OCI-LY7 (cell line): ENCODE data around the gene ZBED4. TPM values are rescaled to one million over a fixed set of nuclear protein-coding genes. Genes with fewer than 3 reads are reported as not detected.

Source experiments
- BruUV-seq: library from RNA; stranded (reverse); fragments of 400-500 nt; replicated peaks from 2 replicates; lab custom pipeline; 2021; lab: Mats Ljungman, UMichigan
- CTCF ChIA-PET: fragments of 300-600 bp; sonication (Branson Sonifier 250); formaldehyde crosslinking; loops from one replicate; lab custom pipeline; 2022; ENCODE audit warnings: antibody characterized with exemption; ENCODE audit not compliant: unreplicated experiment; lab: Charles Lee
- POLR2A ChIA-PET: fragments of 300-600 bp; sonication (Branson Sonifier 250); formaldehyde crosslinking; loops from one replicate; lab custom pipeline; 2022; ENCODE audit warnings: antibody characterized with exemption; lab: Charles Lee
- DNase-seq: peaks from one replicate; pipeline ENCODE4 v3.0.0-alpha.2; 2015; ENCODE audit warnings: low spot score
- H2AFZ ChIP-seq: fragments of 200-600 bp; sonication (generic), shearing (Covaris generic); 2 replicates; pipeline ENCODE4 v1.6.1; 2014; ENCODE audit warnings: mild to moderate bottlenecking, antibody characterized with exemption, low read length, moderate library complexity
- H3K27ac ChIP-seq: fragments of 200-600 bp; sonication (generic); 2 replicates; pipeline ENCODE4 v1.5.1; 2014; ENCODE audit warnings: mixed run types, low read depth, mild to moderate bottlenecking, moderate library complexity, low read length, inconsistent platforms; ENCODE audit not compliant: poor library complexity, severe bottlenecking
- H3K36me3 ChIP-seq: fragments of 200-600 bp; sonication (generic); 2 replicates; pipeline ENCODE4 v1.6.1; 2014; ENCODE audit warnings: mild to moderate bottlenecking, antibody characterized with exemption, low read length, moderate library complexity, mixed read lengths; ENCODE audit not compliant: insufficient read depth
- H3K4me1 ChIP-seq: fragments of 200-600 bp; sonication (generic); 2 replicates; pipeline ENCODE4 v1.5.1; 2014; ENCODE audit warnings: mild to moderate bottlenecking, low read length; ENCODE audit not compliant: insufficient read depth, poor library complexity, severe bottlenecking
- H3K4me2 ChIP-seq: fragments of 200-600 bp; sonication (generic); 2 replicates; pipeline ENCODE4 v1.6.1; 2014; ENCODE audit warnings: mild to moderate bottlenecking, low read length
- H3K4me3 ChIP-seq: fragments of 200-600 bp; sonication (generic); 2 replicates; pipeline ENCODE4 v1.5.1; 2014; ENCODE audit warnings: mild to moderate bottlenecking, low read depth, low read length; ENCODE audit not compliant: poor library complexity, severe bottlenecking
- H3K79me2 ChIP-seq: fragments of 200-600 bp; sonication (generic); 2 replicates; pipeline ENCODE4 v1.6.1; 2016; ENCODE audit warnings: low read depth, mild to moderate bottlenecking, low read length, moderate library complexity, mixed read lengths; ENCODE audit not compliant: insufficient read depth
- H3K9me2 ChIP-seq: fragments of 200-600 bp; sonication (generic); 2 replicates; pipeline ENCODE4 v1.6.1; 2016; ENCODE audit warnings: mild to moderate bottlenecking, low read length, mixed read lengths; ENCODE audit not compliant: insufficient read depth
- H3K9me3 ChIP-seq: fragments of 200-600 bp; sonication (generic); 2 replicates; pipeline ENCODE4 v1.6.1; 2014; ENCODE audit warnings: mild to moderate bottlenecking, mixed run types, low read length, mixed read lengths
- H4K20me1 ChIP-seq: fragments of 200-600 bp; sonication (generic); 2 replicates; pipeline ENCODE4 v1.6.1; 2014; ENCODE audit warnings: mild to moderate bottlenecking, antibody characterized with exemption, low read length, moderate library complexity, mixed read lengths; ENCODE audit not compliant: insufficient read depth
- CTCF ChIP-seq: fragments of 200-600 bp; sonication (generic); conservative IDR thresholded peaks from 2 replicates; pipeline ENCODE4 v1.5.1; 2014; ENCODE audit warnings: mild to moderate bottlenecking, antibody characterized with exemption, low read length, moderate library complexity, mixed read lengths
- EZH2phosphoT487 ChIP-seq: fragments of 200-600 bp; sonication (generic); IDR thresholded peaks from 2 replicates; pipeline ENCODE4 v1.6.1; 2018; ENCODE audit warnings: low read depth, borderline replicate concordance, mild to moderate bottlenecking, mixed run types, antibody characterized with exemption, low read length, moderate library complexity, mixed read lengths
- intact Hi-C: fragments of 100-400 bp; cut with micrococcal nuclease; formaldehyde crosslinking; loops from one replicate; pipeline ENCODE4 v1.10.0; 2022; ENCODE audit not compliant: unreplicated experiment
- total RNA-seq, 2 experiments: library from RNA; depleted of rRNA in 1 of 2; stranded (reverse); fragments of >200 nt in 1 of 2; shearing (Covaris generic) in 1 of 2; gene quantifications; 2 replicates each; pipeline ENCODE4 v1.2.3, GENCODE V29; 2014 to 2022

The ZBED4 gene
- total RNA-seq, 2 experiments from 2014 or later: 30.4 to 31.6 TPM

DNA sequence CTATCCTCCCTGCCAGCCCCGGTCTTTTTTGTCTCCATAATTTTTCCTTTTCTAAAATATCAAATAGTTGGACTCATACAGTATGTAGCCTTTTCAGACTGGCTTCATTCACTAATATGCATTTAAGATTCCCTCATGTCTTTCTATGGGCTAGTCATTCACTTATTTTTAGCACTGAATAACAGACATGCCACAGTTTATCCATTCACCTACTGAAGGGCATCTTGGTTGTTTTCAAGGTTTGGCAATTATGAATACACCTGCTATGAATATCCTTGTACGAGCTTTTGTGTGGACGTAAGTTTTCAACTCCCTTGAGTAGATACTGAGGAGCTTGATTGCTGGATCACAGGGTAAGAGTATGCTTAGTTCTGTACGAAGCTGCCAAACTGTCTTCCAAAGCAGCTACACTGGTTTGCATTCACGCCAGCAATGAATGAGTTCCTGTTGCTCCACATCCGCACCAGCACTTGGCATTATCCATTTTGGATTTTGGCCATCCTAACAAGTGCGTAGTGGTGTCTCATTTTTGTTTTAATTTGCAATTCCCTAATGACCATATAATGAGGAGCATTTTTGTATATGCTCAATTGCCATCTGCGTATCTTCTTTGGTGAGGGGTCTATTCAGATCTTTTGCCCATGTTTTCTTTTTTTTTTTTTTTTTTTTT is 43.5 kb downstream of the ZBED4 start:
- H4K20me1 ChIP-seq: no peaks in the 10 kb centered on the region
- BruUV-seq: no TSS peak
- H3K4me3 ChIP-seq: no peak overlapping the region
- H3K79me2 ChIP-seq: no peaks in the 10 kb centered on the region
- intact Hi-C loops: no loop called here
- no peak for DNase-seq
- CTCF ChIA-PET: no interaction called here
- H3K4me2 ChIP-seq: no peak overlapping the region
- POLR2A ChIA-PET: no interaction called here
- no peaks in the 10 kb centered on the region for H3K9me2 ChIP-seq
- H3K9me3 ChIP-seq: no peaks in the 10 kb centered on the region
- no peak overlapping the region for H2AFZ ChIP-seq
- no peak overlapping the region for H3K27ac ChIP-seq
- TF ChIP-seq EZH2phosphoT487 (no peak), CTCF (no peak)
- H3K4me1 ChIP-seq: no peaks in the 10 kb centered on the region
- peaks cover 42% of the 10 kb centered on the region for H3K36me3 ChIP-seq

DNA sequence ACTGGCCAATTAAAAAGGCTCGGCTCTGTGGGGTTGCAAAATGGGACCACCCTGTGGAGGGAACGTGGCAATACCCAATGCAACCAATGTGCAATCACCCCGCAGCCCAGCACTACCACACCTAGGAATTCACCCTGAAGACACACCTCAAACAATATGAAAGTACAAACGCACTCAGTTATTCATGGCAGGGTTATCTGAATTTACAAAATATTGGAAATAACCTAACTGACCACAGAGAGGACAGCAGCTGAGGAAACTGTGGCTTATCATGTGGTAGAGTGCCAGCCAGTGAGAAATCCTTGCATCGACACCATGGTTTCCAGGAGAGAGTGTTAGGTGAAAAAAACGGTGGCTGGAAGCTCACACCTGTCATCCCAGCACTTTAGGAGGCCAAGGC is 45.9 kb downstream of the ZBED4 start:
- Histone ChIP-seq H3K4me3 (no peak overlapping the region), H3K27ac (no peak overlapping the region), H4K20me1 (no peaks in the 10 kb centered on the region), H3K36me3 (peaks cover 62% of the 10 kb centered on the region), H3K4me1 (no peaks in the 10 kb centered on the region), H3K79me2 (no peaks in the 10 kb centered on the region), H3K4me2 (no peak overlapping the region), H3K9me3 (no peaks in the 10 kb centered on the region), H2AFZ (no peak overlapping the region), H3K9me2 (no peaks in the 10 kb centered on the region)
- CTCF ChIA-PET: no interaction called here
- POLR2A ChIA-PET: interaction anchor here (0.7 kb wide), 1 partner anchor 131 kb away, joined by 3 read pairs; no protein-coding TSS in a partner anchor
- no TSS peak for BruUV-seq
- TF ChIP-seq EZH2phosphoT487 (no peak), CTCF (no peak)
- no peak for DNase-seq
- intact Hi-C loops: no loop called here

- POLR2A ChIA-PET: no interaction called here
- H3K27ac ChIP-seq: no peak overlapping the region
- no peak overlapping the region for H2AFZ ChIP-seq
- H3K79me2 ChIP-seq: no peaks in the 10 kb centered on the region
- no peak for DNase-seq
- H3K4me2 ChIP-seq: no peak overlapping the region
- no peaks in the 10 kb centered on the region for H4K20me1 ChIP-seq
- no peaks in the 10 kb centered on the region for H3K9me2 ChIP-seq
- no peaks in the 10 kb centered on the region for H3K9me3 ChIP-seq
- intact Hi-C loops: no loop called here
- no peak for TF ChIP-seq CTCF
- TF ChIP-seq EZH2phosphoT487: no peak
- H3K4me1 ChIP-seq: no peaks in the 10 kb centered on the region
- CTCF ChIA-PET: no interaction called here
- H3K4me3 ChIP-seq: no peak overlapping the region
- H3K36me3 ChIP-seq: peaks cover 62% of the 10 kb centered on the region
- BruUV-seq: no TSS peak
These were observed 47.0 kb downstream of the ZBED4 start for GRCh38 chr22:49900441-49901230.
